GM13976 (cell line): ENCODE data around the gene WFDC5.

Experiments used
- DNase-seq: peaks from one replicate; pipeline ENCODE4 v3.0.0; 2012; ENCODE audit warnings: low spot score
- CTCF ChIP-seq: IDR thresholded peaks from 2 replicates; pipeline ENCODE4 v1.5.1; 2012; ENCODE audit warnings: borderline replicate concordance, mild to moderate bottlenecking; ENCODE audit not compliant: insufficient read depth; ENCODE audit errors: extremely low read depth, missing control alignments, control extremely low read depth
- in situ Hi-C: fragments of 300-500 bp; cut with MboI; formaldehyde crosslinking; loops from one replicate; pipeline ENCODE4 v1.12.0; 2022; ENCODE audit warnings: low sequenced_read_pairs, mixed read lengths, inconsistent platforms; ENCODE audit not compliant: unreplicated experiment

The WFDC5 gene

GRCh38 chr20:45115386-45115774 lies 406 bp upstream of the WFDC5 start:
- in situ Hi-C loops: no loop called here
- no peak for DNase-seq
- TF ChIP-seq CTCF: no peak

GRCh38 chr20:45113865-45114264 lies 1.1 kb downstream of the WFDC5 start:
- in situ Hi-C loops: no loop called here
- no peak for TF ChIP-seq CTCF
- no peak for DNase-seq

- TF ChIP-seq CTCF: no peak
- in situ Hi-C loops: no loop called here
- no peak for DNase-seq
Measured at GRCh38 chr20:45112754-45113153, 2.2 kb downstream of the WFDC5 start.

- no peak for DNase-seq
- no peak for TF ChIP-seq CTCF
- in situ Hi-C loops: no loop called here
Measured at GRCh38 chr20:45111799-45112471, 3.0 kb downstream of the WFDC5 start.

- DNase-seq: no peak
- no peak for TF ChIP-seq CTCF
- in situ Hi-C loops: no loop called here
Measured at GRCh38 chr20:45111285-45111684, 3.7 kb downstream of the WFDC5 start.

- in situ Hi-C loops: no loop called here
- no peak for DNase-seq
Measured at GRCh38 chr20:45110301-45110700, 4.7 kb downstream of the WFDC5 start.

More at GRCh38 chr20:45110301-45110700, 4.7 kb downstream of the WFDC5 start:
- TF ChIP-seq CTCF: no peak
